Activated naive CD4-positive, alpha-beta T cell treated with Interleukin-2 at 50 U/mL for 16 hours (primary cell): ENCODE measurements around the gene NELL1.

Experiments used
- DNase-seq: peaks from one replicate; pipeline ENCODE4 v3.0.0-alpha.2; 2020

NELL1 gene

GRCh38 chr11:21456186-21456585 is 786.8 kb downstream of the NELL1 start:
- no peak for DNase-seq

GRCh38 chr11:21460082-21460481 is 790.7 kb downstream of the NELL1 start:
- DNase-seq, result no peak

DNA sequence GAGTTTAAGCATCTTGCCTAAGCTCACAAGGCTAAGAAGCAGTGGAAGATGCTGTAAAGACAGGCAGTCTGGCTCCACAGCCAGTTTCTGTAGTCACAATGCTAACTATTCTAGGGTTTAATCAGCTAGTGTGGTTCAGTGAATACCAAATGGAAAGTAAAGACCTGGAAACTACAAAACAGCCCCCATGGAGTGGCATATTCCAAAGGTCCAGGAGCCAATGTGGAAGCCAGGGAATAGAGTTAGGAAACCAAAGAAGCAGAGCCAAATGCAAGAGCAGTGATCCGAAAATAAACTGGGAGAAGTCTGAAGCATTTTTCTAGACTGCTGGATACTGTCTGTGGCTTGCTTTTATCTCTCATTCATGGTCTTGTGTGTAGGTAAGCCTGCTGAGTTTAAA is 792.3 kb downstream of the NELL1 start:
- DNase-seq, result no peak

DNA sequence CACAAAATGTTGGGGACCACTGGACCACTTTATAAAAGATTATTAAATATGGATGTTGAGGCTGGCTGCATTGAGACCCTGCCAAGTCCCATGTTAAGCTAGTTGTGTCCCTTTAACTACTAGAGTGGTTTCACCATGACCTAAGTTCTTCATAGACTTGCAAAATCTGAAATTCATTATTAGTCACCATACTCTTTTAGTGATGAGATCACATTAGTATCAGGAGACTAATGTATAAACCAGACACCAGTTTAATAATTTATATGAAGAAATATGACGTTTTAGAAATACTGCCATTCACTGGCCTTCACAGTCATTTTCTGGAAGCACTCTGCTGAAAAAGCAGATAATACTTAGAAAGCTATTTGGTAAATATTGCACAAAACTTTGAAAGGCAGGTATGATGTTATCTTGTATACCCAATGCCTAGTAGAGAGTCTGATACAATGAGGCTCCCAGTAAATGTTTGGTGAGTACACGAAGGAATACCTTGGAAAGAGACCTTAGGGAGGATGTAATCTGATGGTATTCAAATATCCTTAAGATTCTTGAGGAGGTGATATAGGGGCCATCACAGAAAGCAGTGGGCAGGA is 795.3 kb downstream of the NELL1 start:
- DNase-seq, result no peak

GRCh38 chr11:21465203-21465602 is 795.8 kb downstream of the NELL1 start:
- DNase-seq, result no peak

- DNase-seq, result no peak
Measured at GRCh38 chr11:21465920-21466319, 796.5 kb downstream of the NELL1 start.

GRCh38 chr11:21470521-21470920 is 801.1 kb downstream of the NELL1 start:
- no peak for DNase-seq

DNA sequence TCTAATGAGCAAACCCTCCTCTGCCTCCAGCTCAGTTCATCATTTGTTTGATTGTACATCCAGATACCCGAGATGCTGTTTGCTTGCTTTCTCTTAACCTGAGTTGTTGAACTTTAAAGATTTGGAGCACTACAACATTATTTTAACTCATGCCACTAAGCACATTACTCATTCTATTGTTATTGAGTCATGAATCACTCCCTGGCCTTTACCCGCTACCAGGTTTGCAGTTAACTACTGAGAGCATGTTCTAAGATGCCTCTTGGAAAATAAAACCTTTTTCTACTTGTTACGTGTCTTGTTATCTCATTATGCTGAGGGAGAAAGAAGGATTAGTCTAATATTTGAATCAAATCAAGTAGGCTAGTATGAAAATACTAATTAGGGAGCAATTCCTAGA is 802.9 kb downstream of the NELL1 start:
- no peak for DNase-seq

DNA sequence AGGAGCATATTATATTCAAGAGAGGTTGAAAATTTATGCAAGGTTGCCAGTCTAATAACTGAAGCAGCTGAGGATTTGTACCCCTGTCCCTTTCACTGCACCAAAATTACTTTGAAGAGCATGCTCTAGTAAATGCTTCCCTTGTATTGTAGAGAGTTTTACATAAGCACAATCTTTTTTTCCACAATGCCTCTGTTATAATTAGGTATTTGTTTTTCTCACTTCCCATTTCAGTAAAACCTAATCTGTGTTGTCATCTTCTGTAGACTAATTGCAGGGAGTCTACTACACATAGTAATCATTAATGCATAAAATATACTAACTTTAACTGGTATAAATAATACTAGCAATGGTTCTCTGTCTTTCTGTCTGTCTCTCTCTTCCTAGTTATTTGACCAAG is 805.1 kb downstream of the NELL1 start:
- DNase-seq, result no peak

- DNase-seq, result no peak
Measured at GRCh38 chr11:21475276-21475675, 805.9 kb downstream of the NELL1 start.

DNA sequence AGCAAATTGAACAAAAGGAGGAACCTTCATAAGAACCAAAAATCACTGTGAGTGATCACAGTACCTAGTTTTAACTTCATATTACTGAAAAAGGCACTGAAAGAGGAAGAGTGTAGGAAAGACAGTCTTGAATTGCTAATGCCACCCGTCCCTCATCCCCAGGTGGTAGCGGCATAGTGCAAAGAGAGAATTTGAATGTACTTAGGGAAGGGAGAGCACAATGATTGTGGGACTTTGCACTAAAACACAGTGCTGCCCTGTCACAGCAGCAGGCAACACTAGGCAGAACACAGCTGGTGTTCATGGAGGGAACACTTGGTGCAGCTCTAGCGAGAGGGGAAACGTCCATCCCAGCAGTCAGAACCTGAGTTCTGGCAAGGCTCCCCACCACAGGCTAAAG is 807.2 kb downstream of the NELL1 start:
- no peak for DNase-seq

DNA sequence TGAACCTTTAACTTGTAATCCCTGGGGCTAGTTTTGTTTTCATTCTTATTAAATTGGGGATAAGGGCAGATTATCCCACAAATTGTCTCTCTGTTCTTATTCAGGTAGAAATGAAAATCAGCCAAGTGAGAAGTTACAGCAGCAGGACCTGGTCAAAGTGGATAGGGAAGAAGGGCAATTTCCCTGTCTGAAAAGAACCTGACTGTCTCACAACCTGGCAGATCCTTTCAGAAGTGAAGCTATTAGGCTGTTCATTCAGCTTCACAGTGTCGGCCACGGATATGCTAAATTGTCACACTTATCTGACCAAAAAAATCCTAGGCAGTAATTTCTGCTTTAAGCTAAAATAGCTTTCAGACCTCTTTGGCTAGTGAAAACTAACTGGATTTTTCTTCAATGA is 810.9 kb downstream of the NELL1 start:
- DNase-seq, result no peak

DNA sequence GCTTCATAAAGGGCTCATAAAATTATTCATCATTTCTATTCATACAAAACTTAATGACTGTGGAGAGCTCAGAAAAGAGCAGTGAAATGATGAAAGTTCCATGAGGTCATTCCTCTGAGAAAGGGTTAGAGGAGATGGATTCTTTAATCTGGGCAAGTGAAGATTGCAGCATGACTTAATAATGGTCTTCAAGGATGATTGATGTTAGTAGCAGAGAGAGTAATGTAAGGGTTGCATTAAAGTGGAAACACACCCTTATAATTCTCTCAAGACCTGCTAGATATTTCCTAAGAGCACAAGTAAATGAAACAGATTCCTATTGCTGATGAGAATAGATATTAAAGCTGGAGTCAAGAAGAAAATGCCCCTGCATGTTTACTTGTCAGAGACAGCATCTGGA is 811.9 kb downstream of the NELL1 start:
- no peak for DNase-seq

- no peak for DNase-seq
Measured at GRCh38 chr11:21484039-21484438, 814.7 kb downstream of the NELL1 start.

- DNase-seq, result no peak
Measured at GRCh38 chr11:21485006-21485405, 815.6 kb downstream of the NELL1 start.

- DNase-seq, result no peak
Measured at GRCh38 chr11:21485426-21485825, 816.0 kb downstream of the NELL1 start.

- DNase-seq, result no peak
Measured at GRCh38 chr11:21489416-21490115, 820.2 kb downstream of the NELL1 start.

GRCh38 chr11:21492931-21493330 is 823.5 kb downstream of the NELL1 start:
- DNase-seq, result no peak

GRCh38 chr11:21494946-21495345 is 825.6 kb downstream of the NELL1 start:
- no peak for DNase-seq

- DNase-seq, result no peak
Measured at GRCh38 chr11:21495879-21496278, 826.5 kb downstream of the NELL1 start.

DNA sequence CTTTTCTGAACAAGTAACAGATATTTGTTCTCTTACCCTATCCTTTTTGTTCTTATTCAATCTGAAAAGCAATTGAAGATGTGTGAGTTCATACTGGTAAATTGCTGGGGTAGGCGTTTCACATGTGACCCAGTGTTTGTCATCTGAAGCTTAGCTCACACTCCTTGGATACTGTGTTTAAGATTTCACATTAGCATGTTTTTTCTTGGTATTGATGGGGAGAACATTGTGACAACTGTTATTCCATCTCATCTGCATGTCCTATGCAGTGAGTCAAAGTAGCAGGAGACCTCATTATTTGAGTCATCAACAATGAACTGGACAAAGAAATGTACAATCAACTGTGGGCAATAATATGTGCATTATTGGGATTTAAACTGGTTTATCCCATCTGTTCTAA is 831.9 kb downstream of the NELL1 start:
- DNase-seq, result no peak

DNA sequence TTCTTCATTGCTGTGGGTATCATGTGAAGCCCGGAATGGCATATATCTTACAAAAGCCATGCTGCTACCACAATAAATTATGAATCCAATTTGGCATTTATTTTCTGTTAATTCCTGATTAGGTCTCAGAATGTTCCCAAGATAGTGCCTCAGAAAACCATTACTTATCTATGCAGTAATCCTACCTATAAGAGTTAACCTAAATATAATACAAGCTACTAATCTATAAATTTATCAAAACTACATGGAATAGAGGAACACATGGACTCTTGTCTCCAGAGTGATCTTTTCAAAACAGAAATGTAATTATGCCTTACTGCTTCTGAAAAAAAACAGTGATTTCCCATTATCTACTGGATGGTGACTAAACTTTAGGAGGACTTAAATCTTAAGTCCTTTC is 835.7 kb downstream of the NELL1 start:
- DNase-seq, result no peak

DNA sequence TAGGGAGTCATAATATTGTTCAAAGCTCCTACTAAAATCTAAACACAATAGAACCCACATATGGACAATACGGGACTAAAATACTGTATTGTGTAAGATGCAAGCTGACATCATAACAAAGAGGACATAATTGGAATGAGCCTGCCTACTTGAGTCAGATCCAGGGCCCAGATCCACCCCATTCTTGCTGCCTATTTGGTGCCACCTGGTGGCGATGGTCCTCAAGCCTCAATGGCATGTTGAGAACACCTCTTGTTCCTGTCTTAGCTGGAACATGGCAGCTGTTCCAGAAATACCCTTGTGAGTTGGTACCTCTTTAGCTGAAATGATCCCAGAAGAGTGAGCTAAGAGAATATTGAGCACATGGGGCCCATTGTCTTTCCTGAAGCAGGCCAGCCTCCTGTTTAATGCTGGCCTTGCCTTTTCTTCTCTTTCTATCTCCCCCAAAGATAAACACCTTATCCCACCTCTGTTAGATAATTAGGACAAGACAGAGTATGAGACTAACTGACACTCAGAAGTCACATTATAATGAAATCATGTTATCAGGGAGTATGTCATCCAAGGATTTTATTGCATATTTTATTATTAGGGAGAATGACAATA is 842.6 kb downstream of the NELL1 start:
- DNase-seq, result no peak

GRCh38 chr11:21514316-21514715 is 844.9 kb downstream of the NELL1 start:
- DNase-seq, result no peak

GRCh38 chr11:21520244-21520643 is 850.9 kb downstream of the NELL1 start:
- no peak for DNase-seq
